GM19193 (cell line): ENCODE measurements around the gene NUP85.
A peak's percentile ranks its signal among the peaks of the same experiment; 100 is the strongest.

Source experiments
- POLR2A ChIP-seq: IDR thresholded peaks from 4 replicates; pipeline ENCODE4 v1.6.1; 2011; ENCODE audit not compliant: insufficient read depth, insufficient read length; ENCODE audit errors: extremely low read depth

NUP85 gene

GRCh38 chr17:75237100-75238014 is 31.9 kb downstream of the NUP85 start:
- no peak for TF ChIP-seq POLR2A

DNA sequence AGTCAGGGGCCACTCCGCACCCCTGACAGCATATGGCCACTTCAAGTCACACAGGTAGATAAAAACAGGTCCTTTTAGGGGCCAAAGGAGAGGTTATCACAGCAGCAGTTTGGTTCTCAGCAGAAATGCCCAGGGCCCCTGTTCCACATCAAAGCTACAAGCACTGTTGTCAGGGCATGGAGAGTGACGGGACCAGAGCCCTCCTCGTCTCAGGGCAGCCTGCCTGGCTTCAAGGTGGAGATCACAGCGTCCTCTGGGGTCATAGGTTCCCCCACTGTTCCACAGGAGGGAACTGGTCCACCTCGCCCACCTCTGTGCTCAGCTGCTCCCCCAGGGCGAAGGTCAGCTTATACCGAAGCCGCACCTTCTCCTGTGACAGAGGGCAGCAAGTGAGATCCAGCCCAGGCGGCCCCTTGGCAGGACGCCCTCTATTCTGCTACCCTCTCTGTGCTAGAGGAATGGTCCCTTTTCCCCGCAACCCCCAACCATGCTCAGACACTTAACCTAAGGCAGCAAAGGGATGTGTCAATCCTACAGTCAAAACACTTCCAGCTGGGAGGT is 32.6 kb downstream of the NUP85 start:
- no peak for TF ChIP-seq POLR2A

- TF ChIP-seq POLR2A, result no peak
Observed at GRCh38 chr17:75238684-75239191, 33.3 kb downstream of the NUP85 start.

GRCh38 chr17:75239214-75239613 is 33.7 kb downstream of the NUP85 start:
- TF ChIP-seq POLR2A, result peak; percentile 30

DNA sequence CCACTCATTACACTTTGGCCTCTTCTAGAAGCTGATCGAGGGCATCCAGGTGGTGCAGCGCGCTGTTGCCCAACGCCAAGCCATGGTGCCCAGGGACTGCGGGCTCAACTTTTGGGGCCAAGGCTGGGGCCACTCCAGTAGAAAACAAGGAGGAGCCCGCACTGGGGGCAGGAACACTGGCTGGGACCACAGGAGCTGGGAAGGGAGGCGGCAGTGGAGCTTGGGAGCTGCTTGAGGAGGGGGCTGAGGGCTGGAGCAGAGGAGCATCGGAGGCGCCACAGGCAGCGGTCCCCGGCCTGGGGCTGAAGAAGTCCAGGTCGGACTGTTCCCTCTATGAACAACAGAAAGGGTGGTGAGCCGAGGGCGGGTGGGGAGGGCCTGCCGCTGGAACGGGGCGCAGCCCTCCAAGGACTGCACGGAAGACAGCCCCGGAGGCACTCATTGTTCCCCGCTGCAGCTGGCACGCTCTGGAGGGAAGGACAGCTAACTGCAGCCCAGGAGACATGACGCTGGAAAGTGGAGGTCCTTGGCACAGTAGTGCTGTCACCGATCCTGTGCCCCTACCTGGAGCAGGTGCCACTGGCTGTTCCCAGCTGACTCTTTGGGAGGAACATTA is 34.4 kb downstream of the NUP85 start:
- TF ChIP-seq POLR2A, result no peak

- TF ChIP-seq POLR2A, result no peak
Observed at GRCh38 chr17:75240394-75241142, 35.1 kb downstream of the NUP85 start.

- TF ChIP-seq POLR2A, result no peak
Observed at GRCh38 chr17:75241143-75241430, 35.6 kb downstream of the NUP85 start.

- no peak for TF ChIP-seq POLR2A
Observed at GRCh38 chr17:75241502-75241901, 36.0 kb downstream of the NUP85 start.

- no peak for TF ChIP-seq POLR2A
Observed at GRCh38 chr17:75241996-75242460, 36.5 kb downstream of the NUP85 start.

- no peak for TF ChIP-seq POLR2A
Observed at GRCh38 chr17:75242461-75243042, 37.1 kb downstream of the NUP85 start.

GRCh38 chr17:75244133-75244866 is 38.8 kb downstream of the NUP85 start:
- TF ChIP-seq POLR2A, result no peak

GRCh38 chr17:75245011-75245410 is 39.5 kb downstream of the NUP85 start:
- no peak for TF ChIP-seq POLR2A

DNA sequence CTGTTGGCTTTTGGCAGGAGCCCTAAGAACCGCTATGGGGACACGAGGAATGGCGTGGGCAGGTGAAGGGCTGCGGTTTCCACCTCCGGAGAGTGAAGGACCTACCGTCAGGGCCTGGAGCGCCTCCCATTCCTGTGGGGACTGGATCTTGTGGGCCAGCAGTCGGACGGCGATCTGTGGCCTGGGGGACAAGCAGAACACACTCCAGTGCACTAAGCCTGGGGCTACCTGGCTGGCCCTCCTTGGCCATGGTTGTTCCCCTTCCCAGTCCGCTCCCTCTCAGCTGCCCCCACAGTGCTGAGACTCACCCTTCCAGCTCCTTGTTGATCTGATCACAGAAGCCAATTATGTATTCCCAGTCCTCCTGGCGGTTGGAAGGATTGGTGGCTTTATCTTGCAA is 40.9 kb downstream of the NUP85 start:
- TF ChIP-seq POLR2A, result no peak

DNA sequence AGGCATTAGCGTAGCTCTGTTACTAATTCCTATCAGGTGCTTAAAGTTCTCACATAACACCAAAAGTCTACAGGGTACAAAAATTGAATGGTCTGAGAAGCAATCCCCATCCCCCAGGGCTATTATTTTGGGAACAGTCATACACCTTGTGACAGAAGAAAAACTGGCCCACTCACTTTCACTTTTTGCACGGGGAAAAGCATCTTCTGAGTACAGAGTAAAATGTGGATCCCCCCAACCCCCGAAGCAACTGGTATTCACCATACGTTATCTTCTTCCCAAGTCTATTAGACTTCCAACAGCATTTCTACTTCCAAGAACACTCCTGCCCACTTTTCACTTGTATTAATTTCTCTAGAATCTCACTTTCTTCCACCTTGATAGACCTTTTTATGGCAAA is 44.1 kb downstream of the NUP85 start:
- no peak for TF ChIP-seq POLR2A
